ENCODE measurements around the gene DNAJC27. TPM values are rescaled to one million over a fixed set of nuclear protein-coding genes. Genes with fewer than 3 reads are reported as not detected.

Gene DNAJC27
- total RNA-seq, 1 experiment from 2014 or later = 6.2 TPM

DNA sequence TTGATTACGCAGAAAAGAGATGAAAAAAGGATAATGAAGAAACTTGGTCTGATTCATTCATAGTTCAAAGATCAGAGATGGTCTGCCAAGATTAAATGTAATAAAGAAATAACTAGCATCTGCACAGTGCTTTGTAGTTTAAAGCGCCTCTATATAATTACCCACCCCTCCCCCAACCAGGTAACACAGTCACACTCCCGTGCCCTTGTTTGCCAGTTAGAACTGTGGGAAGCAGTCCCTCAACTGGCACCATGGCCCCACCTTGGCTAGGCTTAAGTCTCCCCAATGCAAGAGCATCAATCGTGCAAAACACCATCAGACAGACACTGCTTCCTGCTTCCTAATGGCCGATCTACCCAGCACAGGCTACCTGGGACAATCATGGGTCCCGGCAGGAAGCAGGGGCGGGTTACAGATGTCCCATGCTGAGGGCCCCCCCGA is 63.3 kb downstream of the DNAJC27 start:
- no peak for DNase-seq (ENCODE audit: low read depth)

DNA sequence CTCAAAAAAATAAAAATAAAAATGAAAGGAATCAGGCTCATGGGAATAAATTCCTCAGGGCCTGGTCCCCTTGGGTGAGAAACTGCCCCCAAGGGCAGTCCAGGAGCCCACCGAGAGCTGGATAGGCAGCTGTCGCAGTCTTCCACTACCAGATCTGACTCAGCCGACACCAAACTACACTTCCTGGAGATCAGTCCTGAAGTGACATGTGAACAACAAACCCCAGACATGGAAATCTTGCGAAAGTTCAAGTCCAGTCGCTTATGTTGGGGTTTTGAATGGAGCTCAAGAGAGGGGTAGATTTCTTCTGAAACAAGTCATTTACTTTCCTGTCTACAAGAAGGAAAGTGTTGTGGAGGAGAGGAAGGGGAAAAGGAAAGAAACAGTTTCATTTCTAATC is 64.6 kb downstream of the DNAJC27 start:
- DNase-seq (ENCODE audit: low read depth) = no peak

- DNase-seq (ENCODE audit: low read depth) = no peak
Observed at GRCh38 chr2:24906466-24906865, 65.3 kb downstream of the DNAJC27 start.

GRCh38 chr2:24903161-24904103 is 68.3 kb downstream of the DNAJC27 start:
- no peak for DNase-seq (ENCODE audit: low read depth)

DNA sequence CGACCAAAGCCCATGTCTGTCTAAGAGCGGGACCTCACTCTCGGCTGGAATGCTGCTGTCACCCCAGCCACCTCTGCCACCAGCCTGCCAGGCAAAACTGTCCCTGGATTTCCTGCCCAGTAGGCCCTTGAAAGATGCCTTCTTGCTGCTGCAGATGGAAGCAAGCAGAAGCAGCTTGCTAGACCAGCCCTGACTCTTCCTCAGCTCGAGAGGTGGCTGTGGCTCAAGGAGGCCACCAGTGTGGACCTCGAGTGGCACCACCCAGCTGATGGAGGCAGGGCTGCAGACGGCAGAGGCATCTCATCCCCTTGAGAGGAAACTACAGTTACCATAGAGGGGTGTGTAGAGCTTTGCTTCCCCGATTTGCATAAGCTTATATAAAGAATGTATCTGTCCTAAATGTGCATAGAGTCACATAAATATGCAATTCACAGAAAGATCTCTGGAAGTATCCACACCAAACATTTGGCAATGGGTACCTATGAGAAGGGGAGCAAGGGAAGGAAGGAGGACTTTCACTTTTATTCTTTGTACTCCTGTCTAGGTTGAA is 72.3 kb downstream of the DNAJC27 start:
- DNase-seq (ENCODE audit: low read depth) = no peak

DNA sequence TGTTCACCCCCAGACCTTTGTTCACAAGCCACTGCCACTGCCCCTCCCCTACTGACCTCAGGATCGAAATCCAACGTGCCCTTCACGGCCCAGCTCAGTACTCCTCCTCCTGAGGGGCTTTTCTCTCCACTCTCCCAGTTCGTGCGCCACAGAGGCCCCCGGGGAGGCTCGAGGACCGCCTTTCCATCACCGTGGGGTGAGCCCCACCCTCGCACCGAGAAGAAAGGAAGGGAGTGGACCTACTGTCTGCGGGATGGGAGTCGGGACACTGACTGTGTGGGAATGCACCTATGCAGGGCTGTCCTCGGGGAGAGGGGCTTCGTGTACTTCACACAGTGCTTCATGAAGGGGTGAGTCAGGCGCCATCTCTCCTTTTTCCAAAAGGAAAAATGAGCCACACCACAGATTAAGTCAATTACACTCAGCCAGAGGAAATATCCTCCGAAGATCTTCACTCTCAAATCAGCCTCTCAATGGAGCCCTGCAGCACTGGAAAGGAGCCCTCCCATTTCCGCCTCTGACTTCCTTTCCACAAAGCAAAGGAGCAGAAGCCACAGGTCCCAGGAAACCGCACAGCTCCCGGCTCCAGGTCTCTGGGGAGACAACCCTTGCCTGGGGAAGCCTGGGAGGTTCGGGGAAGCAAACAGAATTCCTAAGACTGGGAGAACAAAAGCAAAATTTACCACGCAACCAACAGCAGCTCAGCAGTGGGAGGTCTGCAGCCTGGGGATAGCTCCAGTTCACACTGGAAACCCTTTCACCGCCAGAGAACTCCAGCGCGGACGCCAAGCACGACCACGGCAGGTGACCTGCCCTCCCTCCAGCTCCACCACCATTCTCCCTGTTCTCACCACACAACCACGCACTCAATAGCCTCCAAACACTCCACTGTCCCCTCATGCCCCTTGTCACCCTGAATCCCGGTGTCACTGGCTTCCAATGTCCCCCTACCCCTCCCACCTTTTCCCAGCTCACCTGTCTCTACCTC is 73.3 kb downstream of the DNAJC27 start:
- DNase-seq (ENCODE audit: low read depth) = no peak

DNA sequence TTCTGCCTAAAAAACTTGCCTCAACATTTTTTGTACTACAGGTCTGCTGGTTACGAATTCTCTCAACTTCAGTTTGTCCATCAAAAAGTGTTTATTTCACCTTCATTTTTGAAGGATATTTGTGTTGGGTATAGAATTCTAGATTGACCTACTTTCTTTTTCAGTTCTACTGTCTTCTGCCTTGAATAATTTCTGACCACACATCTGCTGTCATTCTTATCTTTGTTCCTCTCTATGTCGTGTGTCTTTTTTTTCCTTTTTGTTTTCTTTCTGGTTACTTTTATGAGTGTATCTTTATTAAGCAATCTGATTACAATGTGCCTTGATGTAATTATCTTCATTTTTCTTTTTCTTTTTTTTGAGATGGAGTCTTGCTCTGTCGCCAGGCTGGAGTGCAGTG is 77.0 kb downstream of the DNAJC27 start:
- DNase-seq (ENCODE audit: low read depth) = no peak

DNA sequence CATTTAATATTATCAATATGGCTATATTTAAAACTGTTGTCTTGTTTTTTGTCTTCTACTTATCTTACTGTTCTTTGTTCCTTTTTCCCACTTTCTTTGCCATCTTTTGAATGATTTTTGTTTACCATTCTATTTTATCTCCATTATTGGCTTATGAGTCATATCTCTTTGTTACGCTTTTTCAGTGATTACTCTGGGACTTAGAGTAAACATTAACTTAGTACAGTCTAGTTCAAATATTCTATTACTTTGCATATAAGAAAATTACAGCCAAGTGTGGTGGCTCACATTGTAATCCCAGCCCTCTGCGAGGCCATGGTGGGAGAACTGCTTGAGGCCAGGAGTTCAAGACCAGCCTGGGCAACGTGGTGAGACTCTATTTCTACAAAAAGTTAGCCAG is 77.8 kb downstream of the DNAJC27 start:
- no peak for DNase-seq (ENCODE audit: low read depth)

Other genes starting within 250 kb of the DNAJC27 start
- gene PTRHD1, start 178.6 kb downstream of the DNAJC27 start, total RNA-seq (2014; rRNA removed; shearing (Covaris generic)) = 41.0 and 46.4 TPM in 2 replicates
- gene CENPO, start 178.5 kb downstream of the DNAJC27 start, total RNA-seq (2014; rRNA removed; shearing (Covaris generic)) = 42.1 and 60.1 TPM in 2 replicates
- gene ADCY3, start 51.7 kb downstream of the DNAJC27 start, total RNA-seq (2014; rRNA removed; shearing (Covaris generic)) = 15.4 and 16.4 TPM in 2 replicates
- gene EFR3B, start 70.1 kb upstream of the DNAJC27 start, total RNA-seq (2014; rRNA removed; shearing (Covaris generic)) = 2.0 and 4.3 TPM in 2 replicates
- gene POMC, start 196.6 kb upstream of the DNAJC27 start, total RNA-seq (2014; rRNA removed; shearing (Covaris generic)) = 0.34 TPM in 1 of 2 replicates, not detected in the other